Posterior vena cava (tissue), 2 donors: Measurements from ENCODE around the gene IL1A. TPM values are rescaled to one million over a fixed set of nuclear protein-coding genes. Genes with fewer than 3 reads are reported as not detected.

Source experiments
- DNase-seq: peaks from one replicate; pipeline ENCODE4 v3.0.0-alpha.2; 2020; ENCODE audit warnings: low spot score
- intact Hi-C, 2 donors: fragments of 100-400 bp; cut with DNase I; formaldehyde crosslinking; loops; one replicate each; pipeline versions ENCODE4 v1.14.1 to v1.14.2; 2022 to 2023
- total RNA-seq, 2 donors: library from RNA; stranded (reverse); fragmentation: NEBNext Ultra II Directional; extraction: Animal tissue kit (Norgen Biotek cat#: 25700); gene quantifications; one replicate each; pipeline ENCODE4 v1.2.1, GENCODE V29; 2021
- donor health status: DM: yes; HTN: yes; CAD: no.
- donor health status: DM: yes; HTN: yes; CAD: no.

The IL1A gene
- total RNA-seq, 2 donors from 2014 or later, result not detected

DNA sequence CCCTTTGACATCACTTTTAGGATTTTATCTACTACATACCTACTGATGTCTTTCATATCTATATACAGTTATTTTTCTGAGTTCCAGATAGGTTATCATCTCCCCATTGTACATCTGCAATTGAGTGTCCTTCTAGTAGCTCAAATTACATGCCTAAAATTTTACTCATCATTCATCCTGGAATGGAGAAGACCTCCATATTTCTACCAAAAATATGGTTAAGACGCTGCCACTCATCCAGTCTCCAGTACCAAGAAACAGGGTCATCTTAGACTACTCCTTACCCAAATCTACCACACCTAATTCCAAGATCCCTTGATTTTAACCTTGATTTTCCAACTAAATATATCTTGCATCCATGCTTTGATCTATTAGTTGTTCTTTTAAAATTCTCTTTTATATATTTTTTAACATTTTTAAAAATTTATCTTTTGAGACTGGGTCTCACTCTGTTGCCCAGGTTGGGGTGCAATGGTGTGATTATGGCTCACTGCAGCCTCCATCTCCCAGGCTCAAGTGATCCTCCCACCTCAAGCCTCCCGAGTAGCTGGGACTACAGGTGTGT, 11.3 kb downstream of the IL1A start:
- intact Hi-C loops, result no loop called here
- DNase-seq, result no peak

DNA sequence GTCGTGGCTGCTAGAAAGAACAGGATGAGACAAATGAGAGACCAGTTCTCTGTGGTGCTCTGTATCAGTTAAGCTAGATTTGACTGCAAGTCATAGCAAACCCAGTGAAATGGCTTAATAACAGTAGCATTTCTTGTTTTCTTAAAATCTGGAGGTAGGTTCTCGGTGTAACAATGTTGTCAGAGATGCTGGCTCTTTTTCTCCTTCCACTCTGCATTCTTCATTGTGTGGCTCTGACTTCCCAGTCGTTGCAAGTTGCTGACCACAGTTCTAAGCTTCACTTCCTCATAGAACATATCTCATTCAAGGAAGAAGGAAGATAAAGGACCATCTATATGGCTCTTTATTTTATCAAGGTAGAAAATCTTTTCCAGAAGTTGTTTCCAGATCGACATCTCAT, 12.0 kb downstream of the IL1A start:
- intact Hi-C loops, result no loop called here
- no peak for DNase-seq

DNA sequence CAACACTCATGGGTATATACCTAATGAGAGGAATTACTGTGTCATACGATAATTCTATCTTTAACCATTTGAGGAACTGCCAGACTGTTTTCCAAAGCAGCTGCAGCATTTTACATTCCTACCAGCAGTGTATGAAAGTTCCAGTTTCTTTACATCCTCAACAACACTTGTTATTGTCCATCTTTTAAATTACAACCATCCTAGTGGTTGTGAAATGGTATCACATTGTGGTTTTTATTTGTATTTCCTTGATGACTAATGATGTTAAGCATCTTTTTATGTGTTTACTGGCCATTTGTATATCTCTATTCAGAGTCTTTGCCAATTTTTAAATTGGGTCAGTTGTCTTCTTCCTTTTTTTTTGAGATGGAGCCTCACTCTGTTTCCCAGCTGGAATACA, 15.9 kb downstream of the IL1A start:
- intact Hi-C loops, result no loop called here
- no peak for DNase-seq

DNA sequence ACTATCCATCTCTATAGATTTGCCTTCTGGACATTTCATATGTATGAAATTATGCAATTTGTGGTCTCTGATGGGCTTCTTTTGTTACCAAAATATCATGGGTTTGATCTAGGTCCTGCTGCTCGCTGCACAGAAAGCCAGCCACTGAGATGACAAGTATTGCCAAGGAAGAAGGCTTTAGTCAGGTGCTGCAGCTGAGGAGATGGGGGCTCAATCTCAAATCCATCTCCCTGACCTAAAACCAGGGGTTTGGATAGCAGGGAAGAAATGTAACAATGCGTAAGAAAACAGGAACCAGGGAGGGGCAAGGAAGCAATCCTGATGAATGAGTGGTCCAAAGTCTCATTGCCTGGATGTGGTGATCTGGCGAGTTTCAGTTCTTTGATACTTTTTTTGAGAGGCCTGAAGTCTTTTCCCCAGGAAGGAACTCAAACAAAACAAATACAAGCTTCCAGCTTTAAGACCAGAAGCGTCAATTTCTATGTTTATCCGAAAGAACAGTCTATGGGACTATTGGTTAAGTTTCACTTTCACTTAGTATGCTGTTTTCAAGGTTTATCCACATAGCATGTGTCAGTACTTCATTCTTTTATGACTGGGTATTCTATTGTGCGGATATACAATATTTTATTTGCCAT, 16.5 kb downstream of the IL1A start:
- intact Hi-C loops, result no loop called here

DNA sequence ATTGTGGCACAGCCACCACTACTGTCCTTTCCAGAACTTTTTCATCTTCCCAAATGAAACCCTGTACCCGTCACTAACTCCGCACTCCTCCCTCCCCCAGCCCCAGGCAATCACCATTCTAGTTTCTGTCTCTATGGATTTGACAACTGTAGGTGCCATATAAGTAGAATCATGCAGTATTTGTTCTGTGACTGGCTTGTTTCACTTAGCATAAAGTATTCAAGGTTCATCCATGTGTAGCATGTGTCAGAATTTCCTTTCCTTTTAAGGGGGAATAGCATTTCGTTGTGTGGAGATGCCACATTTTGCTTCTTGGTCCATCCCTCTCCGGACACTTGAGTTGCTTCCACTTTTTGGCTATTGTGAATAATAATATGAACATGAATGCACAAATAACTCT, 19.0 kb downstream of the IL1A start:
- intact Hi-C loops, result no loop called here
- no peak for DNase-seq

More for the DNA sequence above, 16.5 kb downstream of the IL1A start:
- no peak for DNase-seq

DNA sequence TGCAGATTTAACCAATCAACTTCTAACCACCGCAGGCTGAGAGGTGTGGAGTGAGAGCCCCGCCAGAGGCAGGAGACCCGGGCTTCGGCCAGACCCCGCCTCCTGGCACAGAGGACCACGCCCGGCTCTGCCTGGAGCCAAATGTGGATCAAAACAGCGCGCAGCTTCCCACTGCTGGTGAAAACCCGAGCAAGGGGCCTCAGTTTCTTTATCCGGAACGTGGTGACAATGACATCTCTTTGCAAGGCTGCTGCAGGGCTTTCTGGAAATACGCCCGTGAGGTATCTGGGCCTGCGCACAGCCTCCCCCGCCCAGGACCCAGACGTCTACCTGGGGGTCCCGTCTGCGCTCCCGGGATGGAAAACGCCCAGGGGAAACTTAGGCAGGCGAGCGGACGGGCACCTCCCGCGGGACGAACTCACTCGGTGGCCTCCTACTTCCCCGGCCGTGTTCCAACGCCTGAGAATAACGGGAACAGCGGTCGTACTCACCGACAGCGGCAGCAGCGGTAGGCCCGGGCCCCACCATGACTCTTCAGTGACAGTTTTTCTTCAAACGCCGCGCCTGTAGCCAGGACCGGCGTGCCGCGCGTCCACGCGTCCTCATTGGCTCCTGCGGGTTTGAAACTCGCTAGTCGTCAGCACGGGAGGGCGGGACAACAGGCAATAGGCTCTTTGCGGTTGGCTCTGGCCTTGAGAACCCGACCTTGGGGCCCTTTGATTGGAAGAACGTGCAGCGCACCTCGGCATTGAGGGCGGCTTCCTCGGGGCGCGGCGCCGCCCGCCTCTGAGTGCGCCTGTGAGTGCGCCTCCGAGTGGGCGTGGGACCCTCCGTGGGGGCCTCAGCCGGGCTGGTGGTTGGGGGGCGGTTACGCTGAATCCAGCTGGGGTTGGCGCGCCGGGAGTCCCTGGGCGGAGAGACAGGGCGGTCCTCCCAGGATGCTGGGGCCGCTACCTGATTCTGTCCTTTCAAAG, 19.9 kb downstream of the IL1A start, which contains the start of gene CKAP2L:
Gene CKAP2L (minus strand): TSS at position 539 of the 974 bp plus-strand sequence. CDS start 11 bp downstream, at position 528.
- DNase-seq, result peak; percentile 98
- intact Hi-C loops, result no loop called here

DNA sequence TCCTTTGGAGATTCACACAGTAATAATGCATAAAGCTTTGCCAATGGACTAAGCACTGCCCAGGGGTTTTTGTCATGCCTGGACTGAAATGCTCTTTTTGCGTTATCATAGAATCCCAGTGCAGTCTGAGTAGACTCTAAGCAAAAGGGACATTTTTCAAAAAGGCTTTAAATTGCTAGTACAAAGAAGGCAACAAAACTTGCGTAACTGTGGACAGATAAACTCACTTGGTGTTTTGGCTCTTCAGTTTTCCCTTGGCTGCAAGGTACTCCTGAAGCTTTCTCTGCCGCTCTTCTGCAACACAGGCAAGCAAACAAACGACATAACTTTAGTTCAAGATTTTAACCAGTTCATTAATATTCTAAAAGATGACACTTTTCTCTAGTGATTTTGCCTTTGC, 22.0 kb downstream of the IL1A start:
- no peak for DNase-seq
- intact Hi-C loops, result no loop called here

DNA sequence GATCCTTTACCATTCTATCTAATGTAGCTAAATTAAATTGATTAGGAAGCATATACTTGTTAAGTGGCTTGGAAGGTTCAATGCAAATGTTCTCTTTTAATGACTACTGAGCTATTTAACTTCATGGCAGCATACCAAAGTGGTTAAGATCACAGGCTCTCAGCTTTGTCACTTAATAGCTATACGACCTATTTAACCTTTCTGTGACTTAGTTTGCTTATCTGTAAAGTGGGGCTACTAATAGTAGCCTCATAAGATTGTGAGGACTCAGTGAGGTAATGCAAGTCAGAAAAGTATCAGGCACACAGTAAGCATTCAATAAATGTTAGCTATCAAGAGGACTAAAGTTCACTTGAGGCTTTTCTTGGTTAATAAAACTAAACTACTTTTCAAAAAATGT, 24.1 kb downstream of the IL1A start:
- intact Hi-C loops, result no loop called here

DNA sequence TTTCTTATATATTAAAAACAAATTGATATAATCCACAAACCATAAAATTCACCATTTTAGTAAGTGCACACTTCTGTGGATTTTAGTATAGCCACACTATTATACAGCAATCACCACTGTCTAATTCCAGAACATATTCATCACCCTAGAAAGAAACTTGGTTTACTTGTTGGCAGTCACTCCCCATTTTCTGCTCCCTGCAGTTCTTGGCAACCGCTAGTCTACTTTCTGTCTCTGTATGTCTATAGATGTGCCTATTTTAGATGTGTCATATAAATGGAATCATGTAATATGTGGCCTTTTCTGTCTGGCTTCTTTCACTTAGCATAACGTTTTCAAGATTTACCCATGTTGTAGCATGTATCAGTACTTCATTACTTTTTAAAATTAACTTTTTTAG, 25.6 kb downstream of the IL1A start:
- no peak for DNase-seq
- intact Hi-C loops, result no loop called here

More for the DNA sequence above, 24.1 kb downstream of the IL1A start:
- DNase-seq, result no peak

DNA sequence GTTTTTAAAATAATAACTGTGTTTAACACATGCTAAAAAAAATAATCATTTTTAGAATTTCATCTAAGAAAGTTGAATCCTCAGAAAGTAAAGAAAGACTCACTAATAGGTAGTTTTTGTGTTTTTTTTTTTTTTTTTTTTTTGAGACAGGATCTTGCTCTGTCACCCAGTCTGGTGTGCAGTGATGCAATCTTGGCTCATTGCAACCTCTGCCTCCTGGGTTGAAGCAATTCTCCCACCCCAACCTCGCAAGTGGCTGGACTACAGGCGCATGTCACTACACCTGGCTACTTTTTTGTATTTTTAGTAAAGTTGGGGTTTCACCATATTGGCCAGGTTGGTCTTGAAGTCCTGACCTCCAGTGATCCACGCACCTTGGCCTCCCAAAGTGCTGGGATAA, 27.0 kb downstream of the IL1A start:
- intact Hi-C loops, result no loop called here
- no peak for DNase-seq

DNA sequence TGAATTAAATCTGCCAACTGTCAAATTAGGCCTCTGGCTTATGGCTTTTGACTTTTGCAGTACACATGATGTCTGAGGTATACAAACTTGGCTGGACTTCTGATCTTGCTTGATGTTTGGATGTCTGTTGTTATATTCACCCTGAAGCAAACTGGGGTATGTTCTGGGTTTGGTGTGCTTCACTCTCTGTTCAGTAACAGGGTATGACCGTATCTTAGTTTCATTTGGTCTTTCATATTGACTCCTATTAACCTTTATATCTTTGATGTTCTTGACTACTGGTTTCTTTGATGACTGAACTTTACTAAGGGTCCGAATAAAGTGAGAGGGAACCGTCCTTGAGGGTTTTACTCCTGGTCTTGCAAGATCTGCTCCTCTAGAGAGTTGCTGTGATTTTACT, 28.1 kb downstream of the IL1A start:
- DNase-seq, result no peak
- intact Hi-C loops, result loop anchor here in 1 of 2 donors (1.0 kb wide), 1 partner anchor 29 kb away; no protein-coding TSS in a partner anchor

DNA sequence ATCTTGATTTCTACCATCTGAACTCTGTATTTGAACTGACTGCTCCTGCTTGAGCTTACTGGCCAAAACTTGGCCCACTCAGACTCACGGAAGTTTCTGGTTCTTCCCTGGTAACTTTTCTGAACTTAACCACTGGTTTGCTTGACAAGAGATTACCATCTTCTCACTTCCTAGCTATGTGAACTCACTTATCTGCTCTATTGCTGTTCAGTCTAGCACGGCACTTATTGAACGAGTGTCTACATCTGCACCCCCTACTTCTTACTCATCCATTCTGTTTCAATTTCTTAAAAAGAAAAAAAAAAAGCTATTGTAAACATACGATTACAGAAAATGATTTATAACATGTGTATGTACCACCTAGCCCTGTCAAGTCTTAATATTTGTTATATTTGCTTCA, 28.8 kb downstream of the IL1A start:
- intact Hi-C loops, result no loop called here
- no peak for DNase-seq

DNA sequence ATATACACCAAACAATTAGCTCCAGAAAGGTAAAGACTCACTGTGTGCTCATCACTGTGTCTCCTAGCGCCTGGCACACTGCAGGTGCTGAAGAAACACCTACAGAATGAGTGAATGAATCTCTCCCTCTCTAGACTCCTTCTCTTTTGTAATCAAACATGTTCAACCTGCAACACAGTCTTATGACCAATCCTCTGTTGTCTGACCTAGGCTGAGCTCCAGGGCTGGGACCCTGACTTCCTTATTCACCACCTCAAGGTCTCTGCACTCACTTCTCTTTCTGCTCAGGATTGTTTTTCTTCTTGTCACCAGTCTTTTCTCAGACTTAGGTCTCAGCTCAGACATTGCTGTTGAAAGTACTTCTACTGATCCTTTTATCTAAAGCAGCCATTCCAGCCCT, 29.7 kb downstream of the IL1A start:
- intact Hi-C loops, result no loop called here
- no peak for DNase-seq

DNA sequence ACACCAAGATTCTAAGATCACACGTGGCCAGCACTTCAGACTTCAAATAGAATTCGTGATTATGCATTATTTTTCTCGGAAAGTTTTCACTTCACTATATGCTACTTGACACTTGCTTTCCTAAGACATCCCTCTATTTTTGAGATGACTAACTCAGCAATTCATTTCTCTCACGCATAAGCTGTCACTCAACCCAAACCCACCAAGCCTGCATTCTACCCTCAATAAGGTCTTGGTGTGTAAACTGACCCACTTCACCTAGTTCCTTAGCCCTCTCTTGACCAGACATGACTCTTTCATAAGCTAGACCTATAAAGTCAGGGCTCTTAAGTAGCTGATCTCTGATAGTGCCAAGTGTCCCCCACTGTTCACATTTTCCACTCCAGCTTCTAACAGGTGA, 31.6 kb downstream of the IL1A start:
- intact Hi-C loops, result no loop called here
- no peak for DNase-seq

DNA sequence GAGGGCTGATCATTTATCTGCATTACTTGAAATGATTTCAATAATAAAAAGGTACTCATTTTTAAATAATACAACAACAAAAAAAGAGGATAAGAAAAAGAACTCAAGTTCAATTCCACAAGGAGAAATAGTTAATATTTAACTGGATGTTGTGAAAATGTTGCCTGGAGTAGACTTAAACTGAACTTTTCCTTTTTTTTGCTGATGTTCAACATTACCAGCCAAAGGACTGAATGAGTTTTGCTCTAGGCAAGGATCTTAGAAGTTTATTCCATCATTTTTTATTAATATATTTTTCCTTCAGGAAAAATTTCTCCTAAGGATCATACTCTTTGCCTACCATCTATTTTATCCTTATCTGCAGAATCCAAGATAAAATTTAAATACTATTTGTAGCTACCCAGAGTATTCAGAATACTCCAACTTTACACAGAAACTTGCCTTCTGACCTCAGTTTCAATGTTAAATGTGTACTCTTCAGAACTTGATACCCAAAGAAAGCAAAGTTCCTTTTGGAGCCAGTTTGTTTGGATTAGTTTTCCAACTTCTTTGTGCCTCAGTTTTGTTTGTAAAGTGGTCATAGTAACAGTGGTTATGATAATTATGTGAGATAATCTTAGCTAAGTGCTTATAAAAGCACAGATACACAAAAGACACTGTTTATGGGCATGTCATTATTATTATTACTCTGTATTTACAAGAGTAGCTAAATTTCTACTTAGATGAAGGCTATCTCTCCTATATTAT, 32.7 kb downstream of the IL1A start:
- DNase-seq, result no peak
- intact Hi-C loops, result no loop called here

DNA sequence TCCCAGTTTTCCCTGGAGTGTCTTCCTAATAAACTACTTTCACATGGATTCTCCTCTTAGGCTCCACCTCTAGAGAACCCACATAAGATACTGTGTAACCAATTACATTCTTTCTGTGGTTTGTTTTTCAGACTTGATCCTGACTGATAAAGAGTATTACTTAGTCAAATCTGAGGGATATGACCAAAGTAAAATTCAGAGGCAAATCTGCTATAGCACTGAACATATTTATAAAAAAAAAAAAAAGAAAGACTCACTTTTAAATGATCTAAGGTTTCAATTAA, 33.8 kb downstream of the IL1A start:
- DNase-seq, result no peak

DNA sequence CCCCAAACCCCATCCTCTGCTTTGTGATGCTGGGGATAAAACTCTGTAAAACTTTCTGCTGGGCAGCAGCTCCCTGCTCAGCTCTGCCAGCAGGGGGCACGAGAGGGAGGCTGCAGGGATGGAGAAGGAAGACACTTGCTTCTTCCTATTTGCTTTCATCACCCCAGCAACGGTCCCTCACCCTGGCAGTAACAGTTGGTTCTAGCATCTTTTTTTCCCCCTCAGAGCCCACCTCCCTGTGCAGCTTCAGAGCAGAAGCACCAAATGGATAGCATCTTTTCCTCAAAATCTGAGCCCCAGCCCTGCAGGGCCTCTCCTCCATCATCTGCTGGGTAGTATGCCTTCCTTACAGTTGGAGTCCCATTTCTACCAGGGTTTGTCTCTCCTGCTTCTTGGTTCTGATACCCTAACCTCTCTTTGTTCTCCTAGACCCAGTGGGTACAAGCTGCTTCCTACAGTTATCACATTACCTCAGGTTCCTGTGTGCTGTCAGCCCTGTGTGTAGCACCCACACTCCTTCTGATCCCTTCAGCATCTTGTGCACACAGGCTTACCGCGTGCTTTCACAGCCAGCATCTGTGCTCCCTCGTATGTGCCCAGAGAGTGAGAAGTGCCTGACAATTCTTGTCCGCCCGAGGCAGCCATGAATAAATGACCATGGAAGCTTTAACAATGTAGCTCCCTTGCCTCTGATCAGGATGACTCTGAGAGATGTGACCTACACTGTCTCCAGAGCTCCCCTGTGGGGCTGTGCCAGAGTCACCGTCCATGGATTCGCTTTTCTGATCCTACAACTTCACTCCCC, 34.3 kb downstream of the IL1A start:
- intact Hi-C loops, result no loop called here
- DNase-seq, result peak; percentile 90

More for the DNA sequence above, 33.8 kb downstream of the IL1A start:
- intact Hi-C loops, result no loop called here

DNA sequence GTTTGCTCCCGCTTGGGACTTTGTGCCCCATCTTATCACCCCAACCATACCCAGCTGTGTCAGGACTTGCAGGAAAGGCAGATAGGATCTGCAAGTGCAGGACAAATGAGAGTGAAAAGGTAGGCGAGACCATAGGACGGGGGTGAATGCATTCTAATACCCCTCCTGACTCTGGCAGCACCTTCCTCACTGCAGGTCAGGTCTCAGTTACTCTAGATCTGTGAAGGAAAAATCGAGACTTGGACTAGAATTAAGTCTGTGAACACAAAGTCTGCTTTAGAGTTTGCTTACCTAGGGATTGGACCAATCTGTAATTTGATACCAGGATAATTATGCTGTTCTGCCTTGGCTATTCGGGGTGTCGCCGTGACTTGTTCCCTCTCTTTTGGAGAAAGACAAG, 43.8 kb downstream of the IL1A start:
- intact Hi-C loops, result no loop called here
- DNase-seq, result no peak
